DND-41 (cell line): ENCODE results near the gene CTBP2.

Experiments
- EZH2 ChIP-seq: IDR thresholded peaks from 3 replicates; pipeline ENCODE4 v1.6.1; 2012; ENCODE audit warnings: borderline replicate concordance, low read depth, mild to moderate bottlenecking, moderate library complexity, low read length, inconsistent platforms; ENCODE audit not compliant: severe bottlenecking
- TF ChIP-seq, protein P1 (sequence below): IDR thresholded peaks from 2 replicates; pipeline ENCODE4 v1.5.1; 2012; ENCODE audit warnings: borderline replicate concordance, low read length, moderate library complexity, mild to moderate bottlenecking; ENCODE audit not compliant: poor library complexity, severe bottlenecking; ENCODE audit errors: extremely low read depth

DNA sequence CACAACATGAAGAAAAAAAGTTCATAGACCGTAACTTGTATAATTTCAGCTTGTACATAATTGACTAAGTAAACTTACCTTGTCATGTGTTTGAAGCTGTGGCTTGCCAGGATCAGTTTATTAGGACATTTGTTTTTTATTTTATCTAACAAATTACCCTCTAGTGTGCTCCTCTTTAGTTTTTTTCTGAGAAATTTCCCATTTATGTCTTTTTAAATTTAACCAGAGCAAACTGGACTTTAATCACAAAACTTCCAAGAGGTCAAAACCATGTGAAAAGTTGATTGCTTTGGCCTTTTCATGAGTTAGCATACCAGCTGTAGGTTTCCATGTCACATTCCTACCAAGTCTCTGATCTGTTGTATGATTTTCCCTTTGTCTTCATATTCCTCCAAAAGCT lies 176.0 kb downstream of the CTBP2 start:
- TF ChIP-seq, protein P1, sequence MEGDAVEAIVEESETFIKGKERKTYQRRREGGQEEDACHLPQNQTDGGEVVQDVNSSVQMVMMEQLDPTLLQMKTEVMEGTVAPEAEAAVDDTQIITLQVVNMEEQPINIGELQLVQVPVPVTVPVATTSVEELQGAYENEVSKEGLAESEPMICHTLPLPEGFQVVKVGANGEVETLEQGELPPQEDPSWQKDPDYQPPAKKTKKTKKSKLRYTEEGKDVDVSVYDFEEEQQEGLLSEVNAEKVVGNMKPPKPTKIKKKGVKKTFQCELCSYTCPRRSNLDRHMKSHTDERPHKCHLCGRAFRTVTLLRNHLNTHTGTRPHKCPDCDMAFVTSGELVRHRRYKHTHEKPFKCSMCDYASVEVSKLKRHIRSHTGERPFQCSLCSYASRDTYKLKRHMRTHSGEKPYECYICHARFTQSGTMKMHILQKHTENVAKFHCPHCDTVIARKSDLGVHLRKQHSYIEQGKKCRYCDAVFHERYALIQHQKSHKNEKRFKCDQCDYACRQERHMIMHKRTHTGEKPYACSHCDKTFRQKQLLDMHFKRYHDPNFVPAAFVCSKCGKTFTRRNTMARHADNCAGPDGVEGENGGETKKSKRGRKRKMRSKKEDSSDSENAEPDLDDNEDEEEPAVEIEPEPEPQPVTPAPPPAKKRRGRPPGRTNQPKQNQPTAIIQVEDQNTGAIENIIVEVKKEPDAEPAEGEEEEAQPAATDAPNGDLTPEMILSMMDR: no peak
- no peak for TF ChIP-seq EZH2
